NCI-H1436 treated with DMSO at 0.1 percent for 48 hours (cell line): ENCODE results near the gene ADCY2.

Source experiments
- DNase-seq: peaks from one replicate; lab custom pipeline; 2025; lab: John Stamatoyannopoulos, UW

Gene ADCY2

GRCh38 chr5:7664208-7664607 lies 268.3 kb downstream of the ADCY2 start:
- no peak for DNase-seq

GRCh38 chr5:7667216-7667767 lies 271.4 kb downstream of the ADCY2 start:
- DNase-seq, result no peak

- no peak for DNase-seq
These were observed 272.2 kb downstream of the ADCY2 start for GRCh38 chr5:7668161-7668560.

GRCh38 chr5:7668627-7669026 lies 272.7 kb downstream of the ADCY2 start:
- DNase-seq, result no peak

- no peak for DNase-seq
These were observed 275.5 kb downstream of the ADCY2 start for GRCh38 chr5:7671381-7671993.

- no peak for DNase-seq
These were observed 277.7 kb downstream of the ADCY2 start for GRCh38 chr5:7673658-7674057.

- DNase-seq, result no peak
These were observed 280.5 kb downstream of the ADCY2 start for GRCh38 chr5:7676455-7676854.

- DNase-seq, result no peak
These were observed 282.1 kb downstream of the ADCY2 start for GRCh38 chr5:7678030-7678429.

- no peak for DNase-seq
These were observed 283.7 kb downstream of the ADCY2 start for GRCh38 chr5:7679663-7680062.

GRCh38 chr5:7680260-7680659 lies 284.3 kb downstream of the ADCY2 start:
- no peak for DNase-seq

- no peak for DNase-seq
These were observed 286.4 kb downstream of the ADCY2 start for GRCh38 chr5:7682379-7682778.

GRCh38 chr5:7683753-7684152 lies 287.8 kb downstream of the ADCY2 start:
- DNase-seq, result no peak

- DNase-seq, result no peak
These were observed 288.9 kb downstream of the ADCY2 start for GRCh38 chr5:7684826-7685225.

- DNase-seq, result no peak
These were observed 290.9 kb downstream of the ADCY2 start for GRCh38 chr5:7686794-7687193.

GRCh38 chr5:7690557-7690956 lies 294.6 kb downstream of the ADCY2 start:
- no peak for DNase-seq

GRCh38 chr5:7705261-7705660 lies 309.3 kb downstream of the ADCY2 start:
- DNase-seq, result no peak

- DNase-seq, result no peak
These were observed 309.8 kb downstream of the ADCY2 start for GRCh38 chr5:7705736-7706135.

- no peak for DNase-seq
These were observed 310.3 kb downstream of the ADCY2 start for GRCh38 chr5:7706256-7706655.

- no peak for DNase-seq
These were observed 318.2 kb downstream of the ADCY2 start for GRCh38 chr5:7714119-7714518.

GRCh38 chr5:7714697-7715096 lies 318.8 kb downstream of the ADCY2 start:
- DNase-seq, result no peak

- DNase-seq, result no peak
These were observed 321.8 kb downstream of the ADCY2 start for GRCh38 chr5:7717691-7718090.

GRCh38 chr5:7728076-7728475 lies 332.1 kb downstream of the ADCY2 start:
- DNase-seq, result no peak

- DNase-seq, result no peak
These were observed 345.6 kb downstream of the ADCY2 start for GRCh38 chr5:7741415-7742065.

GRCh38 chr5:7742241-7742656 lies 346.3 kb downstream of the ADCY2 start:
- DNase-seq, result no peak
